CD4-positive, alpha-beta T cell treated with Interleukin-15 for 1 hour (primary cell): Measurements from ENCODE around the gene DNAJC21.
"Not testable (repeated sequence)": the region's sequence is repeated elsewhere in the genome, so short reads cannot be mapped to it uniquely, and the experiment has no call there.

Source experiments
- DNase-seq: peaks from one replicate; pipeline ENCODE4 v3.0.0-alpha.2; 2020

Gene DNAJC21

DNA sequence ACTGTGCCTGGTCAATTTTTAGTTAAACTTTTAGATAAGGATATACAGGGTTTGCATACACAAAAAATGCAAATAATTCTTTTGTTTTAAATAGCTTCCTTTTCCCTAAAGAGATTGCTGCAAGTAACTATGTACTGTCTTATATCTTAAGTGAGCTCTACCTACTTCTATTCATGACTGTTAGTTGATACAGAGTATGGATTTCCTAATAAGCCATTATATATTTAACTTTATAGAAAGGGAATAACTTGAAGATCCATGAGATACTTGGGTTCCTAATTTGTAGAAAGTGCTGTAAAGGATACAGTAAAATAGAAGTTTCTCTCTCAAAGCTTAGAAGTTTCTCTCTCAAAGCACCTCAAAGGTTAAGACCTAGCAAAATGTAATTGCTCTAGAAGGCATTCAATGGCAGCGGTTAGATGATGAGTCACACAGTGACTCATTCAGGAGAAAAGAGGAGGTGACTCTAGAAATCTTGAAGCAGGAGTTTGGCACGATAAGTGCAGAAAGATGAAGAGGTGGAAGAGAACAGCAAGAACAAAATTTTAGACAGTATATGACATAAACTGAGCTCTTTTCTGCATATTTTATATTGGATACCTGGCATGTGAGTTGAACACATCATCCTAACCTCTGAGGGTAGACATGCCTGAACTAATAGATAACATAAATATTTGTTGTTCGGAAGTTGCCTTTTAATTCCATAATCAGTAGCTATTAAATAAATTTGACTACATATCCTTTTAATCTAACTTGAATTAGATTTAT lies 5.5 kb upstream of the DNAJC21 start:
- DNase-seq = no peak

DNA sequence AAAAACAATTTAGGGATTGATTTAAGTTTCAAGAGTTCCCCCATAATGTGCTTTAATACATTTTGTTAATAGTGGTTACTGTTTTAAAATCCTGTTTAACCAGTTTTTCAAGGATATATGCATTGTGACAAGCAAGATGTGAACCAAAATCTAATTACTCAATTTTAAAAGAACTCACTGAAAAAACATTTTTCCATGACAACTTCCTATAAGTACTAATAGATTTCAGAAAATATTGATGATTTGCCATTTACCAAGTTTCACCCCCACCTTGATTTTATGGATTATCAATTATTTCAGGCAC lies 4.9 kb upstream of the DNAJC21 start:
- DNase-seq = no peak

DNA sequence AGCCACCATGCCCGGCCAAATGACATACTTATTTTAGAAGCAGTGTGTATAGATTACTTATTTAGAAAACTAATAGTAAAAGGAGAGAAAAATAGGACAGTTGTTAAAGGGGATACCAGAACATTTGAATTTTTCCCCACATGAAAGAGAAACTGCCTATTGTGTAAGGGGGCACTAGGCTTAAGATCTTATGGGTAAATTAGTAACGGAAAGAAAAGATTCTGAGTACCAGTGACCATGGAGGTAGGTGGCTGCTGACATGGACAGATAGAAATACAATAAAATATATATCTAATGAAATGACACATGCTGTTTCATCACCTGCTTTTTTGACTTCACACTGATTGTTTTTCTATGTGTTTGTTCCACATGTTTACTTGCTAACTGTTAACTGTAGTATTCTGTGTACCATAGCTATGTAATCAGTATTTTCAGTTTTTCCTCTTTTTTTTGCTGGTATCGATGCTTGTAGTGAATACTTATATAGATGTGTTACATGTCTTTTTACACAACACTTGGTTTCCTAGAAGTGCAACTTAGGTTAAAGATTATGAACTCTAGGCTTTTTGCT lies 3.0 kb upstream of the DNAJC21 start:
- no peak for DNase-seq

DNA sequence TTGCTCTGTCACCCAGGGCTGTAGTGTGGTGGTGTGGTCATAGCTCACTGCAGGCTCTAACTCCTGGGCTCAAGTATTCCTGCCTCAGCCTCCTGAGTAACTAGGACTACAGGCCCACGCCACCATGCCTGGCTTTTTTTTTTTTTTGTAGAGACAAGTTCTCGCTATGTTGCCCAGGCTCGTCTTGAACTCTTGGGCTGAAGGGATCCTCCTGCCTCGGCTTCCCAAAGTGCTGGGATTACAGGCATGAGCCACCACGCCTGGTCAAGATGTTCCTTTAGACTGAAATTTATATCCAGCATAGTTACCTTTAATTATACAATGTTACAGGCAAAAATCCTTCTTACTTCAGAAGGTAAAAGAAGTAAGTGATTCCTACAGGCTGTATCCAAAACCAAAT lies 1.6 kb upstream of the DNAJC21 start:
- DNase-seq = no peak

DNA sequence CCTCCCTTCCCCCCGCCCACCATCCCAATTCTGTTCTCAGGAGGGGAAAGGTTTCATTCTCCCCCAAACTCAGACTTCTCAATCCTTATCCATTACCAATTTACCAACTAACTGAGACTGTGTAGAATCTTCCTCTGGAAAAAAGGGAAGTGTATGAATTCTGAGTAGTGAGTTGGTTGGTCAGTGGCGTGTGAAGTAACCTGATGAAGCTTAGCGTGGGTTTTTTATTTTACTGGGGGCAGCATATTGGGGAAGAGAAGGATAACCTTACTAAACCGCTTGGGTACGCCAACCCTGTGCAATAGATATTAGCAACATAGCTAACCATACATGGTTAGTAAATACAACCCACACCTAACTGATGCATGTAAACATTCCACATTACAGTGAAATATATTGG lies 1.1 kb upstream of the DNAJC21 start:
- no peak for DNase-seq

DNA sequence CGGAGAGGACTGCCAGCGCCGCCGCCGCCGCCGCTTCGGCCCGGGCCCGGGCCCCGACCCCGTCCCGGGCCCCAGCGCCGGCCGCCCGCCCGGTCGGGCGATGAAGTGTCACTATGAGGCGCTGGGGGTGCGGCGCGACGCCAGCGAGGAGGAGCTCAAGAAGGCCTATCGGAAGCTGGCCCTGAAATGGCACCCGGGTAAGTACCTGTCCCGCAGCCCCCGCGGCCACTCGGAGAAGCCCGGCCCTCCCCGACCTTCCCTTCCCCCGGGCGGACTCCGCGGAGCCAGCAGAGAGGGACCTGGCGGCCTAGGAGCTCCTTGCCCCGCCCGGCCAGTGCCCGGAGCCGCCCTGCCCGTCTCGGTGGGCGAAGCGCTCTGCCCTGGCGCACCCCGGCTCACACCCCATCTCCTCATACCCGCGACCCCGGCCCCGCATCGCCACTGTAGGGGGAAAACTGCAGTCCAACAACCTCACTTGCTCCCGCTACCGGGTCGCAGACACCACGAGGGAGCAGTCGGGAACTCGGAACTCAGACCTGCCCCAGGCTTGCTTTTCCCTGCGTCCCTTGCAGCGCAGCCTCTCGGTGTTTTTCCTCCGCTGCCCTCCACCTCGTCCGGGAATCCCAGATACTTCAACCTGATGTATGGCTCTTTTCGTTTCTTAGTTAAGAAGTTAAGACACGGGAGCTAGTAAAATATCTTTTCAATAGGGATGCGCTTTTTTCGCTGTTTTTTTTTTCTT lies 532 bp downstream of the DNAJC21 start:
- DNase-seq = peak; percentile 86

DNA sequence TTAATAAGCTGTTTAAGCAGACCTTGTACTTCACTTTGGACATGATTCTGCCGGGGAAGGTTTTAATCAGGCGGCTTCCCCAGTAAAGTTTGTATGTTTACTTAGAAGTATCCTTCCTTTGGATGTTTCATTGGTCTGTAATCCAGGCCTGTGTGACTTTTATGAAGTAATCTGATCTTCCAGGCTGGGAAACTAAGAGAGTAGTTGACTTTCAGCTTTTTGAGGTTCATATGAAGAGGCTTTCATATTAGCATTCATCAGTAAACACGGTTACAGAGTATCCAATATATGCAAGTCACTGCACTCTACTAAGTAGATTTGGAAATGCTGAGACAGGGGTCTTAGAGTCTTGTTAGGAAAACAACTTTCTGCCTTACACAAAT lies 1.1 kb downstream of the DNAJC21 start:
- DNase-seq = no peak

DNA sequence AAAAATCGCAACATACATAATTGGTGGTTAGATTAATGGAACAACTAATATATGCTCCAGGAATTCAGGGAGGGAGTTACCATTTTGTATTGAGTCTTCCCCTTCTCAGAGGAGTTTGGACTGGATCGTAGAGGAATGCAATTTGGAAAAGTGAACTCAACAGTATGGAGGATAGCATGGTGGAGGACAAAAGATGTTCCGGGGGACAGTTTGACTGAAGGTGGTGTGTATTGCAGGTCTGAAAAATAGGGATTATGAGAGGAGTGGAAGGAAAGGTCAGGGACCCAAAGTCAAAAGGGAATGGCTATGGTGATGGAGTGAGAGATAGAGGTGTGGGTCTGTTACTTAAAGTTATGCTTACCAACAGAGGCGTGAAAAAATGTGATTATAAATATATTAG lies 1.5 kb downstream of the DNAJC21 start:
- DNase-seq = no peak

DNA sequence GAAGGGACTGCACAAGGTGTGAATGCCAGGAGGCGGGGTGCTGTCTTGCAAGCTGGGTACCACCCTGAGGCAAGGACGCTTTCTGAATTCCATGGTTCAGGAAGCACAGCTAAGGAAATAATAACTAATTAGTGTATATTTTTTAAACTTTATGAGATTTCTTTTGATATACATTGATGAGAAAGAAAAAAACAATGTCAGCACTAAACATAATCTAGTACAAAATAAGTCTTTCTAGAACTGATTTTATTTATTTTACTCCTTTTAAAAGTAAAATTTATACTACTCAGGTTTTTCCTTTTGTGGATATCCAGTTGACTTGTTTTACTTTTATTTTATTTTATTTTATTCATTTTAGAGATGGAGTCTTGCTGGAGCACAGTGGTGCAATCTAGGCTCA lies 3.6 kb downstream of the DNAJC21 start:
- DNase-seq = no peak

DNA sequence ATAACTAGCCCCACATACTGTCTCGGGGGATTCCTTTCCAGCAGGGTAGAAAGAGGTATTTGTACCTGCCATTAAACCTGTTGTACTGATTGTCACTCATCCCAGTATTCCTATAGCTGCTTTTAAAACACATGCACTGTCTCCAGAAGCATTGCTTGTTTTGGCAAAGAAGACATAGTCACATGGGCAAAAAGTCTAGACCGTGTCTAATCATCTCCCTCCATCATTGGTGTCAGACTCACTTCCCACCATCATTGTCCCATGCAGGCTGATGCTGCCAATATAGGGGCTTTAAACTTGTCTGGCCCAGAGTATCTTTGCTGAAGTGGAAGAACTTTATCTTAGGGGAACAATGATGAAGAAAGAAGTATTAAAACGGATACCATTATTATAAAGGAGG lies 12.6 kb downstream of the DNAJC21 start:
- no peak for DNase-seq

DNA sequence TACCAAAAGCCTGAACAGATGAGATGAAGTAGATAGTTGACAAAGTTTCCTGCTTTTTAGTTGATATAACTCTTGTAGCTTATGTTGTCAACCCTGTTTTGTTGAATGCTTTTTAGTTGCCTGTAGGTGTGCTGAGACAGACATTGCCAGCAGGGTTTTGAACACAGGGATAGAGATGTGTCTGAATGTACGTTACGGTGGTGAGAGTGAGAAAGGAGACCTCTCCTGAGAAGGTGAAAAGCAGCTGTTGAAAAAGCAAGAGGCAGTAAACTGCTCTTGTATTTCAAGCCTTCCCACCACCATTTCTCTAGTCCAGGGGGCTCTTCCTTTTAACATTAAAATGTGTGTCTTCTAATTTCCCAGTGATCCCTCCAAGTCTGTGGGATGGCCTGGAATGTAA lies 14.7 kb downstream of the DNAJC21 start:
- DNase-seq = no peak

DNA sequence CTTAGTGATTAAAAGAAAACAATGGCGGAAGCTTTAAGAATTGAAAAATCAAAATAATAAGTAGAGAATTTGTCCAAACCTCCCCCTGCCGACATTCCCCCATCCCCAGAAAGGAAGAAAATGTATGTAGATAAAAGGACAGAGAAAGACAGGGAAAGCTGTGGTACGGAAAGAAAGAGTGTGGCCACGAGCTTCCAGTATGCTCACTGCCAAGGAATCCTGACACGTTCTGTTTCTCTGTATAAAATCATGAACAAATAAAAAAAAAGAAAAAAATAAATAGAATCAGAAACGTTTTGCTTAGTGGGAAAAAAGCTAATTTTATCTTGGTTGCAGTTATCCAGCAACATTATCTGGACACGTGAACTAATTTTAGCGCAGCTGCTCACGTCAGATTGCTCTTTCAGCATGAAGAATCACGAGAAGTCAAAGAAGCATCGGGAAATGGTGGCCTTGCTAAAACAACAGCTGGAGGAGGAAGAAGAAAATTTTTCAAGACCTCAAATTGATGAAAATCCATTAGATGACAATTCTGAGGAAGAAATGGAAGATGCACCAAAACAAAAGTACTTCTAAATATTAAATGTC lies 15.2 kb downstream of the DNAJC21 start:
- no peak for DNase-seq

DNA sequence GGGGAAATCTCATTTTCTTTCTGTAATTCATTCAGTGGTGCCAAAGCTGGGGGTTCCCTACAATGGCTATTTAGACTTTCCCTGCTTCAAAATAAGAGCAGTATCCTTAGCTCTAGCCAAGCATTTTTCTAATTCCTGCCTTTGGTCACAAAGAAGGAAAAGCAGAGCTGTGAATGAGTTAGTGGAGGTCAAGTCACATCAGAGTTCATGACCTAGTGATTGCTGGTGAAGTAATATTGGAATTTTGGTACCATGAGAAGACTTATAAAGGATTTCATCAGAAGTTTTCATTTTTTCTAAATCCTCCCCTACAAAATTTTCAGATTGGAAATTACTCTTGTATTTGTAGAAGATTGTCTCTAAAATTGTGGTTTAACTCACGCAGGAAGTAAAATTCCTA lies 28.0 kb downstream of the DNAJC21 start:
- no peak for DNase-seq

DNA sequence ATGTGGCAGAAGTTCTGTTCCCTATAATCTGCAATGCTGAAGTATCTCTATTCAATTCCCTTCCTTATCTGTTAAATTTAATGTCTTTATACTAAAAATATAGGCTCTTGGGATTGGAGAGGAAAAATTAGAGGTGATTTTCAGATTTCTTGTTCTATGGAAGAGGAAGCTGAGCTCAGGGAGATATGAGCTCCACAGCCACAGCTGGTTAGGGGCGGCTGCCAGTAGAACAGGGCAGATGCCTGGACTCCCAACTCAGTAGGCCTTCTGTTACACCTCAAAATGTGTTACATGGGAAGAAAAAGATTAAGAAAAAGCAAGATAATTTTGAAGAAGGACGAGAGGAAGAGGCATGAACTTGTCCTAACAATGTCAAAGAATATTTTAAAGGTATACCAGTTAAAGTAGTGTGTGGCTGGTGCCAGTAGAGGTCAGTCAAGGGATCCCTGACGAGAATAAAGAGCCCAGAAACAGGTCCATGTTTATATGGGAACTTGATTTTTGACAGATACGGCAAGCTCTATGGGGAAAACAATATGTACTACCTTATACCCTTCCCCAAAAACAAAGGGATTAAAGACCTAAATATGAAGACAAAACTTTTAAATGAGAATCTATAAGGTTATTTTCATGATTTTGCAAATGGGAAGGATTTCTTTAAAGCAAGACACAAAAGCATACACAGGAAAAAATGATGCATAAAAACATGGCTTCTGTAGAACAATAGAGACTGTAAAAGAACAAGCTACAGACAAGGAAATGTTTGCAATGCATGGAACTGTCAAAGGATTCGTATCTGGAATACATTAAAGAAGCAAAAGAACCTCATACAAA lies 28.7 kb downstream of the DNAJC21 start:
- no peak for DNase-seq

DNA sequence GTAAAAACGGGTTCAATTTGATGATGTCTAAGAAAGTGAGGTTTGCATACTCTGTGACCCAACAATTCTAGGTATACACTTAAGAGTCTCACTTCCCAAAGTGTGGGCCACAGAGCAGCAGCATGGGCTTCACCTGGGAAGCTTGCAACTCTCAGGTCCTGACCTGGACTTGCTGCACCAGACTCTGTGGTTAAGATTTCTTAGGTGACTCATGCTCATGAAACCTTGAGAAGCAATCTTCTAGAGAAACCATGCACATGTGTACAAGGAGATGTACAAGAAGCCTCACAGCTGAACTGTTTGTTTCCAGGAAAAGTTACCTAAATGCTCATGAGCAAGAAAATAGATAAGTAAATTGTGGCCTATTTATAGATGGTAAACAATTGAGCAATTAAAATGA lies 30.0 kb downstream of the DNAJC21 start:
- no peak for DNase-seq

DNA sequence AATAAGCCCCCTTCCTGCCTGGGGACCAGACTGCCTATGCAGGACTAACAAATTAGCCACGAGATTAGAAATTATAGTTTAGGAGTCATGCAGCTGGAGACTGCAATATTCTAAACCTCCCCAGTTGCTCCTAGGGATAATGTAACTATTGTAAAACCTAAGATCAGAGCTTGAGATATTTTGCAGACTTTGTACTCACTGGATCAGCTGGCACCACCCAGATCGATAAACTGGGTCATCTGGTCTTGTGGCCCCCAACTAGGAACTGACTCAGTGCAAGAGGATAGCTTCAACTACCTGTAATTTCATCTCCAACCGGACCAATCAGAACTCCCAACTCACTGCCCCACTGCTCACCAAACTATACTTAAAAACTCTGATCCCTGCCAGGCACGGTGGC lies 38.2 kb downstream of the DNAJC21 start:
- no peak for DNase-seq

DNA sequence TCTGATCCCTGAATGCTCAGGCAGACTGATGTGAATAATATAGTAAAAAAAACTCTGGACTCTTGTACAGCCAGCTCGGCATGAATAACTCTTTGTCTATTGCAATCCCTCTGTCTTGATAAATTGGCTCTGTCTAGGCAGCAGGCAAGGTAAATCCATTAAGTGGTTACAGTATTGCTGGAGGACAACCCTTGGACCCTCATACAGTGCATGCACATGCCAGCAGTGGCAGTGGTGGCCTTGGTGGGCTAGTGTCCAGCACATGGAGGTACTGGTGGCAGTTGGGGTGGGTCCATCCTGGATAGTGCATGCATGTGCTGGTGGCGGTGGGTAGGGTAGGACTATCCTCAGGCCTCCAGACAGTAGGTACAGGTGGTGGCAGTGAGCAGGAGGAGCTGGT lies 38.9 kb downstream of the DNAJC21 start:
- DNase-seq = no peak

DNA sequence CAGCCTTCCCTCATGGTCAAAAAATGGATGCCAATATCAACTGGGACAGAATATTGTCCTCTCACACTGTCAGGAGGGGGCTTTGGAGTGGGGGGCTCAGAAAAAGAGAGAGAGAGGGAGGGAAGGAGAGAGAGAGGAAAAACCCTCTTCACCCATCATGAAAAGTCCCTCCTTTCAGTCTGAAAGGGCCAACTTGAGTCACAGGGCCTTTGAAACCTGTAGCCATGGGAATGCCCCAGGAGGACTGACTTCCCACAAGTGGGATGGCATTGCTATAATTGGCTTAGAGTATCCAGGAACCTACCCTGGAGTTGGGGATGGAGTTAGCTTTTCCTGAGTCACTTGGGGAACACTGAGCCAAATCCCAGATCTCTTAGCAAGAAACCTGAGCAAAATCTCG lies 41.2 kb downstream of the DNAJC21 start:
- no peak for DNase-seq

DNA sequence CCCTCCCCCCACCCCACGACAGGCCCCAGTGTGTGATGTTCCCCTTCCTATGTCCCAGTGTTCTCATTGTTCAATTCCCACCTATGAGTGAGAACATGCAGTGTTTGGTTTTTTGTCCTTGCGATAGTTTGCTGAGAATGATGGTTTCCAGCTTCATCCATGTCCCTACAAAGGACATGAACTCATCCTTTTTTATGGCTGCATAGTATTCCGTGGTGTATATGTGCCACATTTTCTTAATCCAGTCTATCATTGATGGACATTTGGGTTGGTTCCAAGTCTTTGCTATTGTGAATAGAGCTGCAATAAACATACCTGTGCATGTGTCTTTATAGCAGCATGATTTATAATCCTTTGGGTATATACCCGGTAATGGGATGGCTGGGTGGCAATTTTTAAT lies 42.3 kb downstream of the DNAJC21 start:
- DNase-seq = not testable (repeated sequence)

DNA sequence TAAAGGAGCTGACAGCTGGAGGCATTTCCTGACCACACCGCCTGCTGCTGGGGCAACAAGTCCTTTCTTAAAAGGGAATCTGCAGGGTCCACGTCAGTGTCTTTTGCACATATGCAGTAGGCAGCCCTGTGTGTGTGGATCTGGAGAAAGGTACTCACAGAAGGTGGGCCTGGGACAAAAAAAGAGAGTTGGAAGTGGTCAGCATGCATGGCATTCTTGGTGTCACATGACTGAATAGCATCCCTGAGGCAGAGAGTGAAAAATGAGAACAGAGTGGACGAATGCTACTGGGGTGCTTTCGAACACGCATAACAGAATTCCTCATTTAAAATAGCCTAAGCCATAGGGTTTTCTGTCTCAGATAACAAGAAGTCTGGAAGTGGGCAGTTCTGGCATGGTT lies 47.0 kb downstream of the DNAJC21 start:
- no peak for DNase-seq

DNA sequence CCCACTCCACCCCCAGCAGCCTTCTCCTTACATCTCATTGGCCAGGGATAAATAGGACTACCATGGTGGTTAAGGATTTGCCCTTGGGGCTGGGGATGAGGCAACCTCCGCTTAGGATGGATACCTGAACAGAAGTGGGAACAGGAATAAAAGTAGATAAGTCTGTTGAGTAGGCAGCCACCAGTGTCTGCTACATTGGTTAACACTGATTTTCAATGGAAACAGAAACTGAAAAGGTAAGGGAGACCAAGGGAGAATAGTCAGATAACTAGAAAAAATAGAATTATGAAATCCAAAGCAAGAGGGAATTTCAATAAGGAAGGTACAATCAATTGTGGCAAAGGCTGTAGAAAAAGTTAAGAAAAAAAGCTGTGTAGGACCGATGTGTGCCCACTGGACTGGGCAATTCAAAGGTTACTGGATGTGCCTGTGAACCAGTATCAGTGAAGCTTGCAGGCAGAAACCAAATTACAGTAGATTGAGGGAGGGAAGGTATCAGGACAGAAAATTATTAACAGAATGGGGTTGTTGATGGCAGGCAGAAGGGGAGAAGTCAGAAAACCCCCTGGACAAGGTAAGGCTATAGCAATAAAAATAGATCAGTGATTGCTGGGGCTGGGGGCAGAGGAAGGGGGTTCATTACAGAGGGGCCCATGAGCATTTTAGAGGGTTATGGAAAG lies 48.7 kb downstream of the DNAJC21 start:
- DNase-seq = no peak

DNA sequence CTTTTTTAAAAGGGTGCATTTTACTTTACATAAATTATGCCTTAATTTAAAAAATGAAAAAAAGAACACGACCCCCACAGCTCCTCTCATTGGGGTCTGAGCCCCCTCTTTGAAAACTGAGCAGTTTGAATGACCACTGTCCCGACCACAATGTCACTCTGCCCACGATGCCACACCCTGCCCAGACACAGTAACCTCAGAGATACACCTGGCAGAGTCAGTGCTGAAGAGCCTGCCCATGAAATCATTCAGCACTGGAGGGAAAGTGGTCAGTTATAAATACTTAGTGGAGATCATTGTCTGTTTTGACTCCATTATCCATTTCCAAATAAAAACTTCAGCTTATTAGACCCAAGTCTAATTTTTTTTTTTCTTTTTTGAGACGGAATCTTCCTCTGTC lies 49.3 kb downstream of the DNAJC21 start:
- no peak for DNase-seq

DNA sequence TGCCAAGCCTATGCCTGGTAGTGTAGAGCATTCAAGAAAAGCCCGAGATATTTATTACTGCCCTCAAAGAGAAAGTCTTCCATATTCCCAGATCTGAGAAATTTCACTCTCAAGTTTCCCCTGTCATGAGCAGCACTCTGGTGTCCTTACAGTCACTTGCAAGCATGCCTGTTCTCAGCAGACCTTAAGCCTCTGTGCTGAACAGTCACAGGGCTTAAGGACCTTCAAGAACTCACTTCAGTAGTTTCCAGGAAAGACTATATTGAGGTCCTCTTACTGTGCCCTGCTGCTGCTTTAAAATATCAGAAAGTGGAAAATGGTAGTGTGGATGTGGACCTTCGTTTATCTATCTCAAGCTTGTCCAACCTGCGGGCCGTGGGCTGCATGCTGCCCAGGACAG lies 53.5 kb downstream of the DNAJC21 start:
- no peak for DNase-seq
